GM12878 (cell line): Measurements from ENCODE around the gene ATP5F1A. TPM values are rescaled to one million over a fixed set of nuclear protein-coding genes. Genes with fewer than 3 reads are reported as not detected.

Source experiments
- ATAC-seq: fragments of 200-7000 bp; cut with Tn5 transposase; 3 replicates; pipeline ENCODE4 v1.9.1; 2020; ENCODE audit warnings: mild to moderate bottlenecking, moderate library complexity
- BruUV-seq: library from RNA; stranded (reverse); fragments of 400-500 nt; replicated peaks from 2 replicates; lab custom pipeline; 2021; lab: Mats Ljungman, UMichigan
- CTCF ChIA-PET: fragments of 300-600 bp; sonication (Branson Sonifier 250); formaldehyde crosslinking; extraction: SDS; loops from one replicate; lab custom pipeline; 2021; ENCODE audit warnings: inconsistent platforms; lab: Yijun Ruan, JAX
- POLR2A ChIA-PET: fragments of 350-600 bp; formaldehyde crosslinking; extraction: SDS; loops from one replicate; lab custom pipeline; 2021; ENCODE audit warnings: inconsistent platforms; lab: Charles Lee
- RAD21 ChIA-PET: fragments of 300-600 bp; sonication (Branson Sonifier 250); formaldehyde crosslinking; loops from one replicate; lab custom pipeline; 2023; ENCODE audit warnings: antibody characterized with exemption; ENCODE audit not compliant: unreplicated experiment; lab: Charles Lee
- SMC1A ChIA-PET: fragments of 300-600 bp; sonication (Branson Sonifier 250); formaldehyde crosslinking; loops from one replicate; lab custom pipeline; 2023; ENCODE audit not compliant: unreplicated experiment, uncharacterized antibody; lab: Charles Lee
- DNase-seq: peaks from one replicate; pipeline ENCODE4 v3.0.0-alpha.2; 2011; ENCODE audit warnings: low read depth, low spot score
- FAIRE-seq: peaks from 3 replicates; lab custom pipeline; 2011; peaks lifted over from hg19 to GRCh38; lab: Jason Lieb, UNC
- H2AFZ ChIP-seq: 2 replicates; pipeline ENCODE4 v1.6.0; 2011; ENCODE audit warnings: low read depth, low read length, control low read depth; ENCODE audit not compliant: control insufficient read depth
- H3K27ac ChIP-seq: 2 replicates; pipeline ENCODE4 v1.5.1; 2011; ENCODE audit warnings: control low read depth; ENCODE audit not compliant: control insufficient read depth, insufficient read depth
- H3K27me3 ChIP-seq, 2 experiments: replicated peaks in 1 of 2; 2 replicates each; pipeline versions ENCODE4 v1.6.0 to v1.6.1; 2011; ENCODE audit warnings: low read length in 1 of 2; ENCODE audit not compliant: control insufficient read depth in 2 of 2, insufficient read depth in 2 of 2
- H3K36me3 ChIP-seq, 2 experiments: 2 replicates each; pipeline ENCODE4 v1.5.1; 2011; ENCODE audit warnings: low read length in 1 of 2; ENCODE audit not compliant: control insufficient read depth in 2 of 2, insufficient read depth in 2 of 2
- H3K4me1 ChIP-seq: 2 replicates; pipeline ENCODE4 v1.6.1; 2011; ENCODE audit warnings: mild to moderate bottlenecking, low read length, moderate library complexity, mixed read lengths; ENCODE audit not compliant: control insufficient read depth, insufficient read depth
- H3K4me2 ChIP-seq: 2 replicates; pipeline ENCODE4 v1.6.0; 2011; ENCODE audit warnings: control low read depth; ENCODE audit not compliant: control insufficient read depth, insufficient read depth
- H3K4me3 ChIP-seq: fragments of 200-600 bp; sonication (generic); 2 replicates; pipeline ENCODE4 v1.5.1; 2016
- H3K79me2 ChIP-seq: 2 replicates; pipeline ENCODE4 v1.6.0; 2011; ENCODE audit warnings: low read length; ENCODE audit not compliant: control insufficient read depth, insufficient read depth
- H3K9ac ChIP-seq: 2 replicates; pipeline ENCODE4 v1.8.0; 2011; ENCODE audit warnings: low read length, control low read depth, mixed read lengths; ENCODE audit not compliant: control insufficient read depth, insufficient read depth
- H3K9me3 ChIP-seq: replicated peaks from 3 replicates; pipeline ENCODE4 v1.5.1; 2011; ENCODE audit warnings: mild to moderate bottlenecking, low read length; ENCODE audit not compliant: control insufficient read depth, insufficient read depth
- H4K20me1 ChIP-seq: 2 replicates; pipeline ENCODE4 v1.6.0; 2011; ENCODE audit not compliant: control insufficient read depth, insufficient read depth
- CHD1 ChIP-seq: IDR thresholded peaks from 2 replicates; pipeline ENCODE4 v1.6.1; 2012; ENCODE audit warnings: low read depth, low read length, improper control_type of control experiment
- CHD4 ChIP-seq: fragments of 200-600 bp; sonication (generic); IDR thresholded peaks from 2 replicates; pipeline ENCODE4 v1.6.1; 2016; ENCODE audit warnings: mild to moderate bottlenecking
- CREM ChIP-seq: IDR thresholded peaks from 2 replicates; pipeline ENCODE4 v1.6.1; 2014; ENCODE audit warnings: antibody characterized with exemption, low read depth
- DPF2 ChIP-seq: fragments of 450-650 bp; IDR thresholded peaks from 2 replicates; pipeline ENCODE4 v1.6.1; 2017; ENCODE audit warnings: mild to moderate bottlenecking
- IKZF1 ChIP-seq: fragments of 450-650 bp; conservative IDR thresholded peaks from 2 replicates; pipeline ENCODE4 v1.6.1; 2017; ENCODE audit warnings: antibody characterized with exemption, mild to moderate bottlenecking
- IKZF2 ChIP-seq, 2 experiments: fragments of 450-650 bp; IDR thresholded peaks; 2 replicates each; pipeline ENCODE4 v1.6.1; 2017; ENCODE audit warnings: mild to moderate bottlenecking in 2 of 2, moderate library complexity in 2 of 2
- PML ChIP-seq: IDR thresholded peaks from 2 replicates; pipeline ENCODE4 v1.6.1; 2012; ENCODE audit warnings: low read length, inconsistent platforms
- POLR2AphosphoS5 ChIP-seq: IDR thresholded peaks from 2 replicates; pipeline ENCODE4 v1.6.1; 2011; ENCODE audit warnings: mild to moderate bottlenecking, low read length, inconsistent platforms
- SKIL ChIP-seq: fragments of 450-650 bp; IDR thresholded peaks from 2 replicates; pipeline ENCODE4 v1.6.1; 2017; ENCODE audit warnings: mild to moderate bottlenecking, low read depth, inconsistent platforms; ENCODE audit not compliant: poor library complexity, severe bottlenecking
- ZBTB11 ChIP-seq: fragments of 450-650 bp; formaldehyde crosslinking; IDR thresholded peaks from 2 replicates; pipeline ENCODE4 v1.5.0; 2022; ENCODE audit warnings: mild to moderate bottlenecking, missing genetic modification characterization
- WGBS: methylation state at CpG from one replicate; pipeline ENCODE4 v1.1.6; 2016; ENCODE audit warnings: low lambda C conversion rate; ENCODE audit not compliant: insufficient replicate concordance, insufficient coverage; ENCODE audit errors: missing lambda C conversion rate; 5-methylcytosine and 5-hydroxymethylcytosine counted together
- in situ Hi-C: fragments of 300-500 bp; cut with MboI; formaldehyde crosslinking; loops from 9 replicates; pipeline ENCODE4 v1.14.3; 2018; ENCODE audit warnings: mixed read lengths
- intact Hi-C: fragments of 100-400 bp; cut with micrococcal nuclease; formaldehyde crosslinking; loops from one replicate; pipeline ENCODE4 v1.14.2; 2022; ENCODE audit not compliant: unreplicated experiment
- polyA plus RNA-seq, 11 experiments: library from polyadenylated mRNA; depleted of rRNA in 4 of 11; unstranded in 6 of 11; stranded (reverse) in 5 of 11; fragments of >200 nt; fragmentation: Nextera tagmentation in 4 of 11; fragmentation: Illumina TruSeq in 1 of 11; extraction: Ambion mirVana in 4 of 11; extraction: Trizol in 1 of 11; gene quantifications; 1 replicate in 1 of 11; 2 replicates in 10 of 11; pipeline versions ENCODE4 v1.2.1 to v1.2.3, GENCODE V29; 2011 to 2016; ENCODE audit warnings: inconsistent platforms in 2 of 11, missing spikeins in 2 of 11, low read depth in 1 of 11
- total RNA-seq, 4 experiments: library from RNA; depleted of rRNA in 3 of 4; stranded (reverse); fragments of >200 nt in 3 of 4; fragmentation: Illumina TruSeq in 1 of 4; extraction: Trizol in 1 of 4; gene quantifications; 2 replicates each; pipeline versions ENCODE4 v1.2.1 to v1.2.3, GENCODE V29; 2013 to 2021

ATP5F1A gene
- total and polyA plus RNA-seq, 10 of the 15 experiments (the other 5 are each of a cell fraction or from before 2014, with no cell fraction given): 592 to 1,161 (median 723) TPM

- in situ Hi-C loops: no loop called here
- peaks cover 0 to 14% of the 10 kb centered on the region in 2 experiments; a peak in 1 of 4 replicates for H3K36me3 ChIP-seq
- peak overlapping the region; percentile 33 for H2AFZ ChIP-seq
- peak overlapping the region; percentile 77 for H3K4me3 ChIP-seq
- DNase-seq (no peak), FAIRE-seq (peak; percentile 13), ATAC-seq (peak; percentile 41)
- H3K27me3 ChIP-seq: no peaks in the 10 kb centered on the region
- ChIA-PET SMC1A (interaction anchor here (0.6 to 1.6 kb wide), 4 partner anchors 16 to 206 kb away, joined by 3 to 6 read pairs (median 4); a partner anchor contains a TSS), RAD21 (interaction anchor here (0.6 to 1.3 kb wide), 3 partner anchors 115 to 361 kb away, joined by 3 to 5 read pairs (median 3); no protein-coding TSS in a partner anchor), POLR2A (interaction anchor here (0.7 to 2.4 kb wide), 5 partner anchors 10 to 1256 kb away, joined by 3 to 9 read pairs (median 3); no protein-coding TSS in a partner anchor), CTCF (interaction anchor here (0.7 to 1.2 kb wide), 2 partner anchors 24 to 409 kb away, joined by 4 read pairs; no protein-coding TSS in a partner anchor)
- peaks cover 2% of the 10 kb centered on the region; the same call in 1 of the 2 replicates for H4K20me1 ChIP-seq
- peak overlapping the region; percentile 89 for H3K27ac ChIP-seq
- intact Hi-C loops: no loop called here
- peak overlapping the region; percentile 66; the same call in 1 of the 2 replicates for H3K4me2 ChIP-seq
- peak overlapping the region; percentile 69 for H3K9ac ChIP-seq
- H3K4me1 ChIP-seq: no peaks in the 10 kb centered on the region; the same call in 1 of the 2 replicates
- 2% methylated on average over 8 of the region's 8 CpGs for WGBS
- BruUV-seq: no TSS peak
- peaks cover 51% of the 10 kb centered on the region for H3K79me2 ChIP-seq
- H3K9me3 ChIP-seq: no peaks in the 10 kb centered on the region
- TF ChIP-seq CREM (0 out of 2 replicates have a peak, but pooled peaks have one; percentile 34), IKZF2 (IDR thresholded peaks at IDR 0.05) (no peak), SKIL (peak; percentile 2), PML (no peak; the same call in 1 of the 2 replicates), CHD4 (no peak), IKZF1 (0 out of 2 replicates have a peak, but pooled peaks have one; percentile 2), CHD1 (0 out of 2 replicates have a peak, but pooled peaks have one; percentile 58), DPF2 (0 out of 2 replicates have a peak, but pooled peaks have one; percentile 4), ZBTB11 (no peak), POLR2AphosphoS5 (no peak)
- TF ChIP-seq, all 136 proteins: peak for 5
These were observed 680 bp downstream of the ATP5F1A start for GRCh38 chr18:46097431-46097800.
